HepG2 (cell line): Measurements from ENCODE around the gene PDHX. TPM values are rescaled to one million over a fixed set of nuclear protein-coding genes. Genes with fewer than 3 reads are reported as not detected.
A peak's percentile ranks its signal among the peaks of the same experiment; 100 is the strongest.

ENCODE experiments used
- AKNA ChIP-seq: sonication (generic); formaldehyde crosslinking; IDR thresholded peaks from 2 replicates; pipeline ENCODE4 v1.4.0; 2020; ENCODE audit warnings: missing genetic modification reagents, borderline replicate concordance
- ATF7 ChIP-seq, 2 experiments: fragments of 450-650 bp in 1 of 2; sonication (generic) in 1 of 2; formaldehyde crosslinking in 1 of 2; IDR thresholded peaks; 2 replicates each; pipeline versions ENCODE4 v1.4.0 to v1.6.1; 2016 to 2020; ENCODE audit warnings: antibody characterized with exemption in 1 of 2, mild to moderate bottlenecking in 1 of 2, missing genetic modification reagents in 1 of 2
- CENPT ChIP-seq: sonication (generic); formaldehyde crosslinking; IDR thresholded peaks from 2 replicates; pipeline ENCODE4 v1.8.0; 2022; ENCODE audit warnings: low read depth, mild to moderate bottlenecking, moderate library complexity, missing genetic modification reagents
- ELF1 ChIP-seq: sonication (generic); formaldehyde crosslinking; IDR thresholded peaks from 2 replicates; pipeline ENCODE4 v1.4.0; 2020; ENCODE audit warnings: missing genetic modification reagents
- FIP1L1 ChIP-seq: fragments of 200-400 bp; formaldehyde crosslinking; IDR thresholded peaks from 2 replicates; pipeline ENCODE4 v1.6.1; 2018; ENCODE audit warnings: low read depth, mild to moderate bottlenecking, low read length, moderate library complexity, borderline replicate concordance; ENCODE audit not compliant: insufficient read depth
- HOXA5 ChIP-seq: sonication (generic); formaldehyde crosslinking; IDR thresholded peaks from 2 replicates; pipeline ENCODE4 v1.4.0; 2020; ENCODE audit warnings: missing genetic modification reagents
- KAT8 ChIP-seq: IDR thresholded peaks from 2 replicates; pipeline ENCODE4 v1.6.1; 2016; ENCODE audit warnings: missing genetic modification reagents, missing compliant biosample characterization
- KDM6A ChIP-seq: IDR thresholded peaks from 2 replicates; pipeline ENCODE4 v1.6.1; 2016; ENCODE audit warnings: low read depth
- KLF13 ChIP-seq: sonication (generic); formaldehyde crosslinking; IDR thresholded peaks from 2 replicates; pipeline ENCODE4 v1.4.0; 2020; ENCODE audit warnings: mild to moderate bottlenecking, missing genetic modification reagents
- MED13 ChIP-seq: sonication (generic); formaldehyde crosslinking; IDR thresholded peaks from 2 replicates; pipeline ENCODE4 v1.5.0; 2020; ENCODE audit warnings: missing genetic modification reagents
- ZFP1 ChIP-seq: IDR thresholded peaks from 2 replicates; pipeline ENCODE4 v1.6.1; 2016
- ZNF343 ChIP-seq: sonication (generic); formaldehyde crosslinking; IDR thresholded peaks from 2 replicates; pipeline ENCODE4 v1.4.0; 2020; ENCODE audit warnings: mild to moderate bottlenecking, missing genetic modification reagents
- ZNF382 ChIP-seq: sonication (generic); formaldehyde crosslinking; IDR thresholded peaks from 2 replicates; pipeline ENCODE4 v1.5.0; 2020; ENCODE audit warnings: missing genetic modification reagents, mild to moderate bottlenecking, borderline replicate concordance
- ZNF446 ChIP-seq: sonication (generic); formaldehyde crosslinking; IDR thresholded peaks from 2 replicates; pipeline ENCODE4 v1.5.0; 2020; ENCODE audit warnings: mild to moderate bottlenecking, missing genetic modification reagents
- ZNF616 ChIP-seq: sonication (generic); formaldehyde crosslinking; IDR thresholded peaks from 2 replicates; pipeline ENCODE4 v1.5.0; 2020; ENCODE audit warnings: low read depth, mild to moderate bottlenecking, missing genetic modification reagents
- ZNF784 ChIP-seq: sonication (generic); formaldehyde crosslinking; IDR thresholded peaks from 2 replicates; pipeline ENCODE4 v1.5.1; 2020; ENCODE audit warnings: missing genetic modification reagents, mild to moderate bottlenecking, borderline replicate concordance
- ZNF83 ChIP-seq: sonication (generic); formaldehyde crosslinking; IDR thresholded peaks from 2 replicates; pipeline ENCODE4 v1.4.0; 2020; ENCODE audit warnings: missing genetic modification reagents, mild to moderate bottlenecking, borderline replicate concordance
- polyA plus RNA-seq, 8 experiments: library from polyadenylated mRNA; depleted of rRNA in 3 of 8; stranded (reverse) in 7 of 8; unstranded in 1 of 8; fragments of >200 nt; fragmentation: Illumina TruSeq in 4 of 8; extraction: Trizol in 4 of 8; gene quantifications; 2 replicates each; pipeline versions ENCODE4 v1.2.1 to v1.2.3, GENCODE V29; 2011 to 2016; ENCODE audit warnings: low read depth in 4 of 8, missing spikeins in 1 of 8, mixed read lengths in 1 of 8; ENCODE audit not compliant: insufficient read depth in 1 of 8
- total RNA-seq, 5 experiments: library from RNA; depleted of rRNA; stranded (reverse); fragments of >200 nt; fragmentation: Illumina TruSeq; extraction: Trizol; gene quantifications; 2 replicates each; pipeline ENCODE4 v1.2.3, GENCODE V29; 2016; ENCODE audit warnings: low read depth in 1 of 5
- TF ChIP-seq, protein P1 (sequence below): sonication (generic); formaldehyde crosslinking; IDR thresholded peaks from 2 replicates; pipeline ENCODE4; 2020; ENCODE audit warnings: missing genetic modification reagents, mild to moderate bottlenecking, borderline replicate concordance
- TF ChIP-seq, protein P2 (sequence below): sonication (generic); formaldehyde crosslinking; IDR thresholded peaks from 2 replicates; pipeline ENCODE4 v1.5.0; 2020; ENCODE audit warnings: missing genetic modification reagents, mild to moderate bottlenecking, borderline replicate concordance

The PDHX gene
- total and polyA plus RNA-seq, 2 of the 13 experiments (the other 11 are each of a cell fraction or from before 2014, with no cell fraction given) = 41.0 to 73.8 TPM

GRCh38 chr11:34929794-34930763 is 13.7 kb downstream of the PDHX start (continued):
- TF ChIP-seq, protein P1, sequence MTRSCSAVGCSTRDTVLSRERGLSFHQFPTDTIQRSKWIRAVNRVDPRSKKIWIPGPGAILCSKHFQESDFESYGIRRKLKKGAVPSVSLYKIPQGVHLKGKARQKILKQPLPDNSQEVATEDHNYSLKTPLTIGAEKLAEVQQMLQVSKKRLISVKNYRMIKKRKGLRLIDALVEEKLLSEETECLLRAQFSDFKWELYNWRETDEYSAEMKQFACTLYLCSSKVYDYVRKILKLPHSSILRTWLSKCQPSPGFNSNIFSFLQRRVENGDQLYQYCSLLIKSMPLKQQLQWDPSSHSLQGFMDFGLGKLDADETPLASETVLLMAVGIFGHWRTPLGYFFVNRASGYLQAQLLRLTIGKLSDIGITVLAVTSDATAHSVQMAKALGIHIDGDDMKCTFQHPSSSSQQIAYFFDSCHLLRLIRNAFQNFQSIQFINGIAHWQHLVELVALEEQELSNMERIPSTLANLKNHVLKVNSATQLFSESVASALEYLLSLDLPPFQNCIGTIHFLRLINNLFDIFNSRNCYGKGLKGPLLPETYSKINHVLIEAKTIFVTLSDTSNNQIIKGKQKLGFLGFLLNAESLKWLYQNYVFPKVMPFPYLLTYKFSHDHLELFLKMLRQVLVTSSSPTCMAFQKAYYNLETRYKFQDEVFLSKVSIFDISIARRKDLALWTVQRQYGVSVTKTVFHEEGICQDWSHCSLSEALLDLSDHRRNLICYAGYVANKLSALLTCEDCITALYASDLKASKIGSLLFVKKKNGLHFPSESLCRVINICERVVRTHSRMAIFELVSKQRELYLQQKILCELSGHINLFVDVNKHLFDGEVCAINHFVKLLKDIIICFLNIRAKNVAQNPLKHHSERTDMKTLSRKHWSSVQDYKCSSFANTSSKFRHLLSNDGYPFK (CRISPR knock-in tag) = no peak
- peak; percentile 66; the same call in 1 of the 2 replicates for TF ChIP-seq HOXA5 (CRISPR knock-in tag)
- TF ChIP-seq ZFP1 (CRISPR knock-in tag) = no peak
- no peak for TF ChIP-seq ZNF382 (CRISPR knock-in tag)
- TF ChIP-seq, protein P2, sequence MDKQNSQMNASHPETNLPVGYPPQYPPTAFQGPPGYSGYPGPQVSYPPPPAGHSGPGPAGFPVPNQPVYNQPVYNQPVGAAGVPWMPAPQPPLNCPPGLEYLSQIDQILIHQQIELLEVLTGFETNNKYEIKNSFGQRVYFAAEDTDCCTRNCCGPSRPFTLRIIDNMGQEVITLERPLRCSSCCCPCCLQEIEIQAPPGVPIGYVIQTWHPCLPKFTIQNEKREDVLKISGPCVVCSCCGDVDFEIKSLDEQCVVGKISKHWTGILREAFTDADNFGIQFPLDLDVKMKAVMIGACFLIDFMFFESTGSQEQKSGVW = no peak; the same call in 1 of the 2 replicates
- TF ChIP-seq KLF13 (CRISPR knock-in tag) = no peak
- peak; percentile 87 for TF ChIP-seq KDM6A (CRISPR knock-in tag)
- TF ChIP-seq ZNF446 (CRISPR knock-in tag) = no peak
- no peak; the same call in 1 of the 2 replicates for TF ChIP-seq AKNA (CRISPR knock-in tag)
- peak; percentile 75 for TF ChIP-seq KAT8 (CRISPR knock-in tag)
- TF ChIP-seq ELF1 = peak; percentile 60
- no peak for TF ChIP-seq ATF7 (IDR thresholded peaks at IDR 0.05)
- TF ChIP-seq ATF7 (CRISPR knock-in tag; IDR thresholded peaks at IDR 0.05) = no peak
- peak; percentile 86; the same call in 1 of the 2 replicates for TF ChIP-seq ZNF784
- no peak for TF ChIP-seq ZNF343 (CRISPR knock-in tag)
- TF ChIP-seq FIP1L1 = no peak
- TF ChIP-seq MED13 (CRISPR knock-in tag) = 0 out of 2 replicates have a peak, but pooled peaks have one; percentile 72
- TF ChIP-seq ZNF83 (CRISPR knock-in tag) = no peak
- no peak for TF ChIP-seq CENPT
- TF ChIP-seq ZNF616 (CRISPR knock-in tag) = no peak
